GM19351 (cell line): Measurements from ENCODE around the gene CLDN3.
"Not testable (repeated sequence)": the region's sequence is repeated elsewhere in the genome, so short reads cannot be mapped to it uniquely, and the experiment has no call there.

Experiments used
- ATAC-seq: cut with Tn5 transposase; IDR thresholded peaks from one replicate; pipeline ENCODE4 v1.9.1; 2021; ENCODE audit warnings: mild to moderate bottlenecking, moderate library complexity; ENCODE audit not compliant: unreplicated experiment

The CLDN3 gene

GRCh38 chr7:73770002-73770859 lies at the start of gene CLDN3:
Gene CLDN3, minus strand, starts transcription at chr7:73770270. Its CDS starts 221 bp downstream, at chr7:73770049.
- no peak for ATAC-seq

GRCh38 chr7:73817121-73817520 lies 47.1 kb upstream of the CLDN3 start:
- ATAC-seq: no peak

GRCh38 chr7:73815436-73815835 lies 45.4 kb upstream of the CLDN3 start:
- no peak for ATAC-seq

GRCh38 chr7:73812996-73813395 lies 42.9 kb upstream of the CLDN3 start:
- ATAC-seq: no peak

- ATAC-seq: no peak
These were observed 41.7 kb upstream of the CLDN3 start for GRCh38 chr7:73811760-73812168.

GRCh38 chr7:73810998-73811360 lies 40.9 kb upstream of the CLDN3 start:
- ATAC-seq: no peak

GRCh38 chr7:73809467-73809951 lies 39.4 kb upstream of the CLDN3 start:
- ATAC-seq: no peak

- no peak for ATAC-seq
These were observed 32.4 kb upstream of the CLDN3 start for GRCh38 chr7:73802459-73802858.

GRCh38 chr7:73801577-73801976 lies 31.5 kb upstream of the CLDN3 start:
- ATAC-seq: no peak

- no peak for ATAC-seq
These were observed 29.4 kb upstream of the CLDN3 start for GRCh38 chr7:73799282-73800141.

GRCh38 chr7:73797176-73797575 lies 27.1 kb upstream of the CLDN3 start:
- ATAC-seq: not testable (repeated sequence)

- ATAC-seq: not testable (repeated sequence)
These were observed 26.6 kb upstream of the CLDN3 start for GRCh38 chr7:73796656-73797055.

- not testable (repeated sequence) for ATAC-seq
These were observed 25.1 kb upstream of the CLDN3 start for GRCh38 chr7:73795188-73795587.

GRCh38 chr7:73791170-73791690 lies 21.2 kb upstream of the CLDN3 start:
- not testable (repeated sequence) for ATAC-seq

- no peak for ATAC-seq
These were observed 19.0 kb upstream of the CLDN3 start for GRCh38 chr7:73789051-73789450.

- not testable (repeated sequence) for ATAC-seq
These were observed 17.6 kb upstream of the CLDN3 start for GRCh38 chr7:73787786-73788048.

- no peak for ATAC-seq
These were observed 16.5 kb upstream of the CLDN3 start for GRCh38 chr7:73786588-73786987.

GRCh38 chr7:73779517-73779916 lies 9.4 kb upstream of the CLDN3 start:
- no peak for ATAC-seq

GRCh38 chr7:73778801-73779389 lies 8.8 kb upstream of the CLDN3 start:
- no peak for ATAC-seq

- ATAC-seq: no peak
These were observed 4.9 kb upstream of the CLDN3 start for GRCh38 chr7:73774923-73775322.
